Lung (tissue), 12 donors: ENCODE measurements around the gene CLIC5. TPM values are rescaled to one million over a fixed set of nuclear protein-coding genes. Genes with fewer than 3 reads are reported as not detected.
A peak's percentile ranks its signal among the peaks of the same experiment; 100 is the strongest.

ENCODE experiments used
- ATAC-seq: fragments of 200-7000 bp; cut with Tn5 transposase; one replicate; pipeline ENCODE4 v1.9.1; 2020; ENCODE audit warnings: moderate number of reproducible peaks; ENCODE audit not compliant: insufficient read depth, low FRiP score
- DNase-seq, 3 donors: peaks; one replicate each; pipeline ENCODE4 v3.0.0-alpha.2; 2013 to 2017
- H3K27ac ChIP-seq, 2 donors: one replicate each; pipeline ENCODE4 v1.5.1; 2013; ENCODE audit warnings: mild to moderate bottlenecking in 2 of 2, moderate library complexity in 2 of 2, control low read depth in 1 of 2, inconsistent platforms in 1 of 2, low read depth in 1 of 2, low read length in 1 of 2
- H3K27me3 ChIP-seq, 3 donors: one replicate each; pipeline ENCODE4 v1.5.1; 2013; ENCODE audit warnings: low read length in 2 of 3; ENCODE audit not compliant: control insufficient read depth in 3 of 3, insufficient read depth in 3 of 3
- H3K36me3 ChIP-seq, 4 donors: one replicate each; pipeline ENCODE4 v1.5.1; 2013; ENCODE audit warnings: low read length in 4 of 4, mild to moderate bottlenecking in 1 of 4, moderate library complexity in 1 of 4; ENCODE audit not compliant: control insufficient read depth in 4 of 4, insufficient read depth in 4 of 4
- H3K4me1 ChIP-seq, 5 donors: one replicate each; pipeline ENCODE4 v1.5.1; 2013; ENCODE audit warnings: low read length in 5 of 5, mild to moderate bottlenecking in 2 of 5, moderate library complexity in 1 of 5; ENCODE audit not compliant: control insufficient read depth in 5 of 5, insufficient read depth in 5 of 5
- H3K4me3 ChIP-seq: one replicate; pipeline ENCODE4 v1.5.1; 2013; ENCODE audit warnings: mild to moderate bottlenecking, control low read depth, moderate library complexity
- H3K9ac ChIP-seq, 2 donors: one replicate each; pipeline ENCODE4 v1.5.1; 2013; ENCODE audit warnings: low read length in 2 of 2, control low read depth in 1 of 2; ENCODE audit not compliant: insufficient read depth in 1 of 2
- H3K9me3 ChIP-seq, 4 donors: one replicate each; pipeline ENCODE4 v1.5.1; 2013; ENCODE audit warnings: low read length in 3 of 4, mild to moderate bottlenecking in 1 of 4, moderate library complexity in 1 of 4; ENCODE audit not compliant: control insufficient read depth in 4 of 4, insufficient read depth in 3 of 4
- CTCF ChIP-seq: IDR thresholded peaks from 2 replicates; pipeline ENCODE4 v1.5.1; 2012; ENCODE audit warnings: mild to moderate bottlenecking; ENCODE audit errors: control extremely low read depth, extremely low read depth
- WGBS, 2 donors: extraction: QIAGEN DNeasy Blood & Tissue Kit; methylation state at CpG; one replicate each; pipeline ENCODE4 v1.1.7; 2013; 5-methylcytosine and 5-hydroxymethylcytosine counted together
- polyA plus RNA-seq, 2 donors: library from polyadenylated mRNA; stranded (reverse); fragments of 200-250 nt; gene quantifications; one replicate each; pipeline ENCODE4 v1.2.1, GENCODE V29; 2013
- total RNA-seq, 2 donors: library from RNA; depleted of rRNA in 1 of 2; stranded (reverse); fragments of >200 nt in 1 of 2; gene quantifications; one replicate each; pipeline ENCODE4 v1.2.1, GENCODE V29; 2014 to 2021
- donor health status: control.
- donor health status: control.
- donor health status: Bipolar disorder and iron deficiency.
- donor health status: healthy.
- donor health status: DM: yes; HTN: yes; CAD: no.

Gene CLIC5
- total and polyA plus RNA-seq, 4 donors = 14.8 to 92.3 (median 40.7) TPM

- no peaks in the 10 kb centered on the region for H3K36me3 ChIP-seq
- H3K9ac ChIP-seq = no peak overlapping the region
- H3K4me3 ChIP-seq = no peak overlapping the region
- no peak for ATAC-seq
- peak in 1 of 3 donors; percentile 15 for DNase-seq
- H3K27ac ChIP-seq = peak overlapping the region; percentile 69 to 91
- no peak for TF ChIP-seq CTCF
- peaks cover 0 to 25% (median 4%) of the 10 kb centered on the region in 5 donors for H3K4me1 ChIP-seq
- no peaks in the 10 kb centered on the region for H3K27me3 ChIP-seq
- 76 to 88% methylated on average over 1 of the region's 1 CpG for WGBS, 2 donors
- H3K9me3 ChIP-seq = no peaks in the 10 kb centered on the region
Observed at GRCh38 chr6:46052479-46052878, 36.8 kb upstream of the CLIC5 start.

GRCh38 chr6:46051962-46052361, 36.3 kb upstream of the CLIC5 start:
- H3K27ac ChIP-seq = no peak overlapping the region
- H3K9me3 ChIP-seq = no peaks in the 10 kb centered on the region
- no peaks in the 10 kb centered on the region for H3K36me3 ChIP-seq
- peak; percentile 13 for ATAC-seq
- H3K27me3 ChIP-seq = no peaks in the 10 kb centered on the region
- peak in 1 of 3 donors; percentile 39 for DNase-seq
- no peak for TF ChIP-seq CTCF
- H3K9ac ChIP-seq = no peak overlapping the region
- no peak overlapping the region for H3K4me3 ChIP-seq
- H3K4me1 ChIP-seq = peaks cover 0 to 28% (median 4%) of the 10 kb centered on the region in 5 donors

GRCh38 chr6:46050845-46051405, 35.3 kb upstream of the CLIC5 start:
- ATAC-seq = no peak
- no peaks in the 10 kb centered on the region for H3K9me3 ChIP-seq
- no peak overlapping the region for H3K4me3 ChIP-seq
- TF ChIP-seq CTCF = no peak
- H3K9ac ChIP-seq = no peak overlapping the region
- H3K27ac ChIP-seq = peak overlapping the region in 1 of 2 donors; percentile 50
- DNase-seq = no peak
- peaks cover 0 to 33% (median 4%) of the 10 kb centered on the region in 5 donors for H3K4me1 ChIP-seq
- no peaks in the 10 kb centered on the region for H3K36me3 ChIP-seq
- no peaks in the 10 kb centered on the region for H3K27me3 ChIP-seq
